CD4-positive, alpha-beta T cell (primary cell): ENCODE data around the gene MAN1A1. TPM values are rescaled to one million over a fixed set of nuclear protein-coding genes. Genes with fewer than 3 reads are reported as not detected.
A peak's percentile ranks its signal among the peaks of the same experiment; 100 is the strongest.

Experiments
- ATAC-seq: fragments of 200-7000 bp; cut with Tn5 transposase; one replicate; pipeline ENCODE4 v1.10.0; 2022; ENCODE audit warnings: mild to moderate bottlenecking; ENCODE audit not compliant: poor library complexity
- CTCF ChIA-PET: fragments of 350-600 bp; sonication (Branson Sonifier 250); formaldehyde crosslinking; loops from one replicate; lab custom pipeline; 2021; ENCODE audit warnings: antibody characterized with exemption, inconsistent platforms; lab: Charles Lee
- POLR2A ChIA-PET: fragments of 350-600 bp; sonication (Branson Sonifier 250); formaldehyde crosslinking; loops from one replicate; lab custom pipeline; 2021; ENCODE audit warnings: antibody characterized with exemption, inconsistent platforms; lab: Charles Lee
- DNase-seq, 14 experiments: peaks; one replicate each; pipeline ENCODE4 v3.0.0-alpha.2; 2013 to 2020; ENCODE audit warnings: mixed read lengths in 2 of 14
- H3K27ac ChIP-seq, 2 donors: one replicate each; pipeline versions ENCODE4 v1.5.1 to v1.7.0; 2013; ENCODE audit warnings: low read length in 2 of 2, low read depth in 1 of 2, mild to moderate bottlenecking in 1 of 2
- H3K27me3 ChIP-seq, 2 experiments: 1 replicate in 1 of 2; 2 replicates in 1 of 2; pipeline versions ENCODE4 v1.6.1 to v1.7.0; 2013; ENCODE audit warnings: low read length in 2 of 2, control low read depth in 1 of 2, mild to moderate bottlenecking in 1 of 2, moderate library complexity in 1 of 2; ENCODE audit not compliant: insufficient read depth in 2 of 2, control insufficient read depth in 1 of 2
- H3K36me3 ChIP-seq: one replicate; pipeline ENCODE4 v1.6.1; 2013; ENCODE audit warnings: low read length, control low read depth; ENCODE audit not compliant: insufficient read depth
- H3K4me1 ChIP-seq: one replicate; pipeline ENCODE4 v1.6.1; 2013; ENCODE audit warnings: low read length, control low read depth; ENCODE audit not compliant: insufficient read depth
- H3K4me3 ChIP-seq: one replicate; pipeline ENCODE4 v1.5.1; 2013; ENCODE audit warnings: mild to moderate bottlenecking, low read length, moderate library complexity
- H3K9me3 ChIP-seq, 2 experiments: 1 replicate in 1 of 2; 2 replicates in 1 of 2; pipeline versions ENCODE4 v1.6.1 to v1.7.0; 2013; ENCODE audit warnings: low read length in 2 of 2, mild to moderate bottlenecking in 2 of 2, control low read depth in 1 of 2, moderate library complexity in 1 of 2; ENCODE audit not compliant: control insufficient read depth in 1 of 2, insufficient read depth in 1 of 2
- H3K27ac Mint-ChIP-seq: one replicate; pipeline ENCODE4 v1.8.0; 2020; ENCODE audit warnings: mixed read lengths
- H3K27me3 Mint-ChIP-seq: one replicate; pipeline ENCODE4 v1.8.0; 2021; ENCODE audit warnings: mixed read lengths
- H3K36me3 Mint-ChIP-seq: one replicate; pipeline ENCODE4 v1.8.0; 2021; ENCODE audit warnings: low read depth, mixed read lengths
- H3K4me1 Mint-ChIP-seq: one replicate; pipeline ENCODE4 v1.8.0; 2021; ENCODE audit warnings: low read depth, mixed read lengths
- H3K4me3 Mint-ChIP-seq: one replicate; pipeline ENCODE4 v1.8.0; 2020; ENCODE audit warnings: mild to moderate bottlenecking, mixed read lengths
- H3K9me3 Mint-ChIP-seq: one replicate; pipeline ENCODE4 v1.8.0; 2020; ENCODE audit warnings: mixed read lengths
- CTCF ChIP-seq: fragments of 200-600 bp; IDR thresholded peaks from one replicate; pipeline ENCODE4 v1.8.0; 2022; ENCODE audit warnings: antibody characterized with exemption, mild to moderate bottlenecking
- intact Hi-C, 2 experiments: fragments of 100-400 bp; cut with DNase I in 1 of 2; cut with micrococcal nuclease in 1 of 2; formaldehyde crosslinking; loops; one replicate each; pipeline versions ENCODE4 v1.15.1 to v1.9.0; 2023 to 2025; cut with DNase I, micrococcal nuclease
- total RNA-seq, 174 experiments: library from RNA in 2 of 174; stranded (reverse) in 2 of 174; gene quantifications; one replicate each; pipeline ENCODE4 v1.2.3 and lab custom pipeline; 2021 to 2026

MAN1A1 gene
- total RNA-seq, 2 experiments from 2014 or later = 4.5 to 4.9 TPM

- DNase-seq = no peak
- Mint-ChIP-seq H3K36me3 (peaks cover 39% of the 10 kb centered on the region), H3K4me3 (no peak overlapping the region), H3K4me1 (no peaks in the 10 kb centered on the region), H3K9me3 (no peaks in the 10 kb centered on the region), H3K27me3 (no peaks in the 10 kb centered on the region), H3K27ac (no peak overlapping the region)
- ChIA-PET POLR2A (no interaction called here), CTCF (no interaction called here)
- peaks cover 19% of the 10 kb centered on the region for H3K36me3 ChIP-seq
- no peak overlapping the region for H3K4me3 ChIP-seq
- H3K27me3 ChIP-seq = no peaks in the 10 kb centered on the region
- H3K9me3 ChIP-seq = no peaks in the 10 kb centered on the region
- H3K4me1 ChIP-seq = no peaks in the 10 kb centered on the region
- H3K27ac ChIP-seq = no peak overlapping the region
- intact Hi-C loops = no loop called here
- ATAC-seq = no peak
- TF ChIP-seq CTCF = no peak
Measured at GRCh38 chr6:119193707-119194106, 155.9 kb downstream of the MAN1A1 start.

DNA sequence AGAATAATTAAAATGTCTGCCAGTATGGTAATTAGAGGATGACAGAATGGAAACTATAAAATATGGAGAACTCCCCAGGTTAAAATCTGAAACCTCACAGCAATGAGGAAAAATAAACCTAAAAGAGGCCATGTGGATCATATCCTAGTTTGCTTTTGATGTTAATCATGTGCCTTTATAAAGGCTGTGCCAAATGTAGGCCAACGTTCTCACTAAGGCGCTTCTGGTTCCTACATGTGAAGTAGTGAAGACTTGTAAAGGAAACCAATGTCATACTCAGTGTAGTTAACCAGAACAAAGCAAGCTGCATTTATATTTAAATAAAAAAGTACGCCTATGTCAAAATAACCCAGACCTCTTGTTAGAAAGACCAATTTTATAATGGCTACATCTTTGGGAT lies 157.4 kb downstream of the MAN1A1 start:
- ChIA-PET CTCF (no interaction called here), POLR2A (no interaction called here)
- Mint-ChIP-seq H3K36me3 (peaks cover 48% of the 10 kb centered on the region), H3K4me1 (no peaks in the 10 kb centered on the region), H3K9me3 (no peaks in the 10 kb centered on the region), H3K27me3 (no peaks in the 10 kb centered on the region), H3K4me3 (no peak overlapping the region), H3K27ac (no peak overlapping the region)
- DNase-seq (peak in 1 of 14 experiments; percentile 10), ATAC-seq (no peak)
- Histone ChIP-seq H3K4me1 (no peaks in the 10 kb centered on the region), H3K27me3 (no peaks in the 10 kb centered on the region), H3K36me3 (peaks cover 24% of the 10 kb centered on the region), H3K27ac (no peak overlapping the region), H3K9me3 (no peaks in the 10 kb centered on the region), H3K4me3 (no peak overlapping the region)
- TF ChIP-seq CTCF = no peak
- intact Hi-C loops = no loop called here

- Histone ChIP-seq H3K4me1 (no peaks in the 10 kb centered on the region), H3K9me3 (no peaks in the 10 kb centered on the region), H3K27me3 (no peaks in the 10 kb centered on the region), H3K36me3 (peaks cover 36% of the 10 kb centered on the region), H3K27ac (no peak overlapping the region), H3K4me3 (no peak overlapping the region)
- POLR2A ChIA-PET = no interaction called here
- Mint-ChIP-seq H3K27me3 (no peaks in the 10 kb centered on the region), H3K36me3 (peaks cover 51% of the 10 kb centered on the region), H3K4me3 (no peak overlapping the region), H3K9me3 (no peaks in the 10 kb centered on the region), H3K4me1 (no peaks in the 10 kb centered on the region), H3K27ac (no peak overlapping the region)
- CTCF ChIA-PET = no interaction called here
- ATAC-seq (no peak), DNase-seq (no peak)
- TF ChIP-seq CTCF = no peak
- intact Hi-C loops = no loop called here
Measured at GRCh38 chr6:119190176-119190575, 159.4 kb downstream of the MAN1A1 start.
